HCT116 (cell line): ENCODE results near the gene ETHE1. TPM values are rescaled to one million over a fixed set of nuclear protein-coding genes. Genes with fewer than 3 reads are reported as not detected.

Experiments
- ATAC-seq: fragments of 200-7000 bp; cut with Tn5 transposase; 2 replicates; pipeline ENCODE4 v1.9.1; 2020; ENCODE audit warnings: mild to moderate bottlenecking, moderate library complexity
- BruUV-seq: library from RNA; stranded (reverse); fragments of 400-500 nt; replicated peaks from 2 replicates; lab custom pipeline; 2021; lab: Mats Ljungman, UMichigan
- CTCF ChIA-PET: fragments of 300-600 bp; sonication (Branson Sonifier 250); formaldehyde crosslinking; loops from one replicate; lab custom pipeline; 2021; ENCODE audit warnings: antibody characterized with exemption; lab: Charles Lee
- POLR2A ChIA-PET: fragments of 300-600, 350-600 bp; sonication (Branson Sonifier 250); formaldehyde crosslinking; loops from one replicate; lab custom pipeline; 2021; ENCODE audit warnings: antibody characterized with exemption; lab: Charles Lee
- RAD21 ChIA-PET, 2 experiments: fragments of 300-600 bp; sonication (Branson Sonifier 250); formaldehyde crosslinking; loops; one replicate each; lab custom pipeline; 2023; ENCODE audit warnings: low total read pairs in 2 of 2; ENCODE audit not compliant: uncharacterized antibody in 2 of 2, unreplicated experiment in 2 of 2, low non-redundant PET in 1 of 2; lab: Charles Lee
- DNase-seq: peaks from one replicate; pipeline ENCODE4 v3.0.0-alpha.2; 2010; ENCODE audit warnings: low read depth, low spot score
- H2AFZ ChIP-seq: fragments of 200-600 bp; shearing (Covaris generic), sonication (generic); 2 replicates; pipeline ENCODE4 v1.6.1; 2017; ENCODE audit warnings: low read depth, mixed run types, mixed read lengths, antibody characterized with exemption, low read length; ENCODE audit not compliant: poor library complexity, severe bottlenecking
- H3K27ac ChIP-seq: 2 replicates; pipeline ENCODE4 v1.5.1; 2012; ENCODE audit warnings: low read depth, low read length
- H3K27me3 ChIP-seq: fragments of 200-600 bp; sonication (generic); 2 replicates; pipeline ENCODE4 v1.6.1; 2016; ENCODE audit warnings: mixed run types, low read length, mixed read lengths; ENCODE audit not compliant: insufficient read depth
- H3K36me3 ChIP-seq, 2 experiments: fragments of 200-500 bp in 1 of 2; fragments of 200-600 bp in 1 of 2; sonication (Bioruptor generic) in 1 of 2; sonication (generic) in 1 of 2; 2 replicates each; pipeline versions ENCODE4 v1.5.1 to v1.6.1; 2014 to 2016; ENCODE audit warnings: low read length in 2 of 2, inconsistent platforms in 1 of 2, mixed read lengths in 1 of 2, mixed run types in 1 of 2; ENCODE audit not compliant: insufficient read depth in 2 of 2, control insufficient read depth in 1 of 2
- H3K4me1 ChIP-seq, 2 experiments: fragments of 200-600 bp in 1 of 2; sonication (generic) in 1 of 2; 2 replicates each; pipeline versions ENCODE4 v1.5.1 to v1.6.1; 2012 to 2017; ENCODE audit warnings: low read length in 2 of 2, inconsistent platforms in 1 of 2, mild to moderate bottlenecking in 1 of 2, mixed read lengths in 1 of 2, mixed run types in 1 of 2, moderate library complexity in 1 of 2; ENCODE audit not compliant: insufficient read depth in 2 of 2, control insufficient read depth in 1 of 2
- H3K4me2 ChIP-seq: fragments of 200-600 bp; sonication (generic); 2 replicates; pipeline ENCODE4 v1.6.1; 2017; ENCODE audit warnings: mixed run types, low read length, mixed read lengths
- H3K4me3 ChIP-seq, 2 experiments: fragments of 200-600 bp in 1 of 2; sonication (generic) in 1 of 2; replicated peaks in 1 of 2; 2 replicates each; pipeline ENCODE4 v1.5.1; 2011 to 2016; ENCODE audit warnings: low read length in 2 of 2, control low read depth in 1 of 2, low read depth in 1 of 2, mild to moderate bottlenecking in 1 of 2, mixed read lengths in 1 of 2, mixed run types in 1 of 2
- H3K79me2 ChIP-seq: fragments of 200-600 bp; sonication (generic); 2 replicates; pipeline ENCODE4 v1.6.1; 2017; ENCODE audit warnings: mild to moderate bottlenecking, mixed run types, low read length, moderate library complexity, mixed read lengths; ENCODE audit not compliant: insufficient read depth
- H3K9ac ChIP-seq: fragments of 200-600 bp; sonication (generic); 2 replicates; pipeline ENCODE4 v1.6.1; 2016; ENCODE audit warnings: low read length, mixed read lengths
- H3K9me2 ChIP-seq: fragments of 200-600 bp; sonication (generic), shearing (Covaris generic); 2 replicates; pipeline ENCODE4 v1.6.1; 2017; ENCODE audit warnings: mixed run types, mild to moderate bottlenecking, moderate library complexity; ENCODE audit not compliant: insufficient read depth
- H3K9me3 ChIP-seq, 2 experiments: fragments of 200-500 bp in 1 of 2; fragments of 200-600 bp in 1 of 2; sonication (Bioruptor generic) in 1 of 2; sonication (generic) in 1 of 2; 2 replicates each; pipeline ENCODE4 v1.6.1; 2014 to 2017; ENCODE audit warnings: low read length in 2 of 2, mixed read lengths in 2 of 2, inconsistent platforms in 1 of 2, low read depth in 1 of 2, mild to moderate bottlenecking in 1 of 2, mixed run types in 1 of 2, moderate library complexity in 1 of 2; ENCODE audit not compliant: control insufficient read depth in 1 of 2, insufficient read depth in 1 of 2
- H4K20me1 ChIP-seq: fragments of 200-600 bp; sonication (generic), shearing (Covaris generic); 2 replicates; pipeline ENCODE4 v1.6.1; 2017; ENCODE audit warnings: mixed run types, mild to moderate bottlenecking, moderate library complexity; ENCODE audit not compliant: insufficient read depth
- ATF3 ChIP-seq: IDR thresholded peaks from 2 replicates; pipeline ENCODE4 v1.6.1; 2012
- CBX3 ChIP-seq: IDR thresholded peaks from 2 replicates; pipeline ENCODE4 v1.6.1; 2012; ENCODE audit warnings: low read depth
- CTCF ChIP-seq, 3 experiments: fragments of 200-600 bp in 1 of 3; sonication (generic) in 1 of 3; IDR thresholded peaks in 2 of 3; conservative IDR thresholded peaks in 1 of 3; 2 replicates each; pipeline ENCODE4 v1.5.1; 2012 to 2017; ENCODE audit warnings: low read depth in 2 of 3, low read length in 2 of 3, antibody characterized with exemption in 1 of 3, borderline replicate concordance in 1 of 3, control low read depth in 1 of 3, mild to moderate bottlenecking in 1 of 3, mixed read lengths in 1 of 3, mixed run types in 1 of 3, moderate library complexity in 1 of 3; ENCODE audit not compliant: insufficient read depth in 1 of 3
- EGR1 ChIP-seq: IDR thresholded peaks from 2 replicates; pipeline ENCODE4 v1.6.1; 2012; ENCODE audit warnings: low read depth
- ELF1 ChIP-seq: IDR thresholded peaks from 2 replicates; pipeline ENCODE4 v1.6.1; 2012; ENCODE audit warnings: low read depth, borderline replicate concordance
- EZH2 ChIP-seq: fragments of 200-600 bp; sonication (generic); IDR thresholded peaks from 2 replicates; pipeline ENCODE4 v1.6.1; 2017; ENCODE audit warnings: antibody characterized with exemption, mixed run types
- EZH2phosphoT487 ChIP-seq: fragments of 200-600 bp; IDR thresholded peaks from 2 replicates; pipeline ENCODE4 v1.6.1; 2018; ENCODE audit warnings: antibody characterized with exemption, borderline replicate concordance
- FOSL1 ChIP-seq: IDR thresholded peaks from 2 replicates; pipeline ENCODE4 v1.6.1; 2012; ENCODE audit warnings: low read depth
- MAX ChIP-seq: IDR thresholded peaks from 2 replicates; pipeline ENCODE4 v1.6.1; 2012
- POLR2A ChIP-seq: IDR thresholded peaks from 2 replicates; pipeline ENCODE4 v1.7.0; 2011; ENCODE audit warnings: borderline replicate concordance; ENCODE audit not compliant: insufficient read depth, insufficient read length; ENCODE audit errors: extremely low read depth
- RAD21 ChIP-seq: IDR thresholded peaks from 2 replicates; pipeline ENCODE4 v1.6.1; 2012; ENCODE audit warnings: low read depth, mild to moderate bottlenecking
- REST ChIP-seq: IDR thresholded peaks from 2 replicates; pipeline ENCODE4 v1.6.1; 2012; ENCODE audit warnings: low read depth
- SIN3A ChIP-seq: IDR thresholded peaks from 2 replicates; pipeline ENCODE4 v1.6.1; 2012; ENCODE audit warnings: low read depth
- SP1 ChIP-seq: IDR thresholded peaks from 2 replicates; pipeline ENCODE4 v1.6.1; 2012; ENCODE audit warnings: low read depth
- TCF7L2 ChIP-seq: IDR thresholded peaks from 2 replicates; pipeline ENCODE4 v1.7.0; 2011; ENCODE audit warnings: borderline replicate concordance, inconsistent platforms; ENCODE audit not compliant: insufficient read depth, insufficient read length; ENCODE audit errors: extremely low read depth
- YY1 ChIP-seq: IDR thresholded peaks from 2 replicates; pipeline ENCODE4 v1.6.1; 2011; ENCODE audit warnings: low read length, low read depth, moderate library complexity, mild to moderate bottlenecking; ENCODE audit not compliant: insufficient replicate concordance; ENCODE audit errors: extremely low read depth
- ZFX ChIP-seq: fragments of 450-650 bp; IDR thresholded peaks from 2 replicates; pipeline ENCODE4 v1.6.1; 2017
- ZNF274 ChIP-seq: fragments of 200-500 bp; sonication (Bioruptor generic); IDR thresholded peaks from 2 replicates; pipeline ENCODE4 v1.6.1; 2014; ENCODE audit warnings: mild to moderate bottlenecking, low read depth, low read length, inconsistent platforms
- intact Hi-C: fragments of 100-400 bp; cut with micrococcal nuclease; formaldehyde crosslinking; loops from 2 replicates; pipeline ENCODE4 v1.10.0; 2022
- total RNA-seq: library from RNA; stranded (reverse); gene quantifications from one replicate; pipeline ENCODE4 v1.2.1, GENCODE V29; 2021; ENCODE audit not compliant: unreplicated experiment

Gene ETHE1
- total RNA-seq, 1 experiment from 2014 or later, result 64.3 TPM

- ChIA-PET POLR2A (interaction anchor here (1.3 kb wide), 1 partner anchor 7 kb away, joined by 3 read pairs; no protein-coding TSS in a partner anchor), CTCF (interaction anchor here (1.6 kb wide), 1 partner anchor 20 kb away, joined by 5 read pairs; no protein-coding TSS in a partner anchor), RAD21 (no interaction called here)
- Histone ChIP-seq H3K9ac (no peak overlapping the region), H3K79me2 (no peaks in the 10 kb centered on the region), H3K27me3 (no peaks in the 10 kb centered on the region), H3K4me3 (no peak overlapping the region), H3K27ac (no peak overlapping the region), H3K9me3 (no peaks in the 10 kb centered on the region), H2AFZ (peak overlapping the region; percentile 63), H4K20me1 (no peaks in the 10 kb centered on the region), H3K9me2 (no peaks in the 10 kb centered on the region), H3K36me3 (no peaks in the 10 kb centered on the region), H3K4me1 (peaks cover 22 to 62% of the 10 kb centered on the region in 2 experiments), H3K4me2 (no peak overlapping the region)
- DNase-seq (no peak), ATAC-seq (no peak)
- no peak for TF ChIP-seq ATF3
- no peak for TF ChIP-seq YY1
- no peak for TF ChIP-seq MAX
- no peak for TF ChIP-seq SIN3A
- TF ChIP-seq POLR2A, result no peak
- no peak for TF ChIP-seq EZH2phosphoT487
- no peak for TF ChIP-seq CTCF (IDR thresholded peaks at IDR 0.05 in 2 of 3, conservative IDR thresholded peaks at IDR 0.05 in 1 of 3; ENCODE audit: borderline replicate concordance in 1 of 3, insufficient read depth in 1 of 3, low read depth in 2 of 3, low read length in 2 of 3)
- TF ChIP-seq CBX3, result no peak
- no peak for TF ChIP-seq ZNF274
- no peak for TF ChIP-seq EZH2
- TF ChIP-seq ELF1, result no peak
- no peak for TF ChIP-seq REST
- no peak for TF ChIP-seq FOSL1
- no peak for TF ChIP-seq SP1
- TF ChIP-seq ZFX, result no peak
- TF ChIP-seq RAD21, result no peak
- TF ChIP-seq TCF7L2, result no peak
- no peak for TF ChIP-seq EGR1
- intact Hi-C loops, result no loop called here
- BruUV-seq, result no TSS peak
Observed at GRCh38 chr19:43466793-43467192, 60.2 kb downstream of the ETHE1 start.
